ENCODE data around the gene HLA-DRB1.

HLA-DRB1 gene

DNA sequence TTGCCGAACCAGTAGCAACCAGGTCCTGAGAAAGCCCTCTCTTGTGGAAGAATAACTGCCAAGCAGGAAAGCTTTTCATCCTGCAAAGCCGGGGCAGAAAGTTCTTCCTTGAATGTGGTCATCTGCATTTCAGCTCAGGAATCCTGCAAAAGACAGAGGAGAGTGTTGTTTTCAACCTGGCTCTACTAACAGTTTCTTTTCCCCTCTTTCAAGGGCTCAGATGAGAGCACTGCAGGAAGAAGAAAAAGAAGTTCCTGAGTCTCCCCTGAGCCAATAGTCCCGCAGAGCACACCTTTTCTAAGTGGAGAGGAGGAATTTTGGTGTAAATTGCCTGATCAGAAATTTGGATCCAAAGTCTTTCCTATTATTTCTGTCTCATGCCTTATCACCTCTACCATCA, 10.7 kb downstream of the HLA-DRB1 start:
- TF ChIP-seq FOXM1 (IDR thresholded peaks at IDR 0.05; ENCODE audit: borderline replicate concordance, low read depth) (no peak), TCF12 (IDR thresholded peaks at IDR 0.05; ENCODE audit: low read depth) (no peak), TEAD4 (IDR thresholded peaks at IDR 0.05) (no peak), EP300 (IDR thresholded peaks at IDR 0.05; ENCODE audit: borderline replicate concordance) (no peak), USF1 (IDR thresholded peaks at IDR 0.05) (no peak), EGR1 (IDR thresholded peaks at IDR 0.05) (no peak), RAD21 (IDR thresholded peaks at IDR 0.05; ENCODE audit: low read depth) (no peak)

DNA sequence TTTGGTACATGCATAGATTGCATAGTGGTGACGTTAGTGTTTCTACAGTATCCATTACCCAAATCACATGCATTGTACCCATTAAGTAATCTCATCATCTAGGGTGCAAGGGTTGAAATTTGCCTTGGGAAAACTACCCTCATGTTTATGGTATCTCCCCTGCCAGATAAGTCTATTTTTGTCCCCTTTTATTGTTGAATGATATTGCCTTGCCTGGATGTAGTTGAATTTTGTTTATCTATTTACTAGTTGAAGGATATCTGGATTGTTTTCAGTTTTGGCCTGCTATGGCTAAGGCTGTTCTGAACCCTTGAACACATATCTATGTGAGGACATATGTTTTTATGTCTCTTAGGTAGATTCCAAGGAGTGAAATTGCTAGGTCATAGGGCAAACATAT, 13.4 kb downstream of the HLA-DRB1 start:
- TF ChIP-seq YY1 (IDR thresholded peaks at IDR 0.05; ENCODE audit: low read depth) (no peak), TAF1 (IDR thresholded peaks at IDR 0.05; ENCODE audit: low read depth) (no peak)

- no peak for TF ChIP-seq MAX (IDR thresholded peaks at IDR 0.05)
- TF ChIP-seq CREB1 (IDR thresholded peaks at IDR 0.05; ENCODE audit: low read depth): no peak
- no peak for TF ChIP-seq FOXM1 (IDR thresholded peaks at IDR 0.05; ENCODE audit: borderline replicate concordance, low read depth)
- TF ChIP-seq YY1 (IDR thresholded peaks at IDR 0.05; ENCODE audit: low read depth): no peak
- TF ChIP-seq REST (IDR thresholded peaks at IDR 0.05; ENCODE audit: low read depth): no peak
- TF ChIP-seq TCF12 (IDR thresholded peaks at IDR 0.05; ENCODE audit: low read depth): no peak
- no peak for TF ChIP-seq EP300 (IDR thresholded peaks at IDR 0.05; ENCODE audit: borderline replicate concordance)
- no peak for TF ChIP-seq TEAD4 (IDR thresholded peaks at IDR 0.05)
- no peak for TF ChIP-seq TAF1 (IDR thresholded peaks at IDR 0.05; ENCODE audit: low read depth)
- no peak for TF ChIP-seq ZBTB7A (IDR thresholded peaks at IDR 0.05; ENCODE audit: low read depth)
- no peak for TF ChIP-seq NFIC (IDR thresholded peaks at IDR 0.05)
- no peak for TF ChIP-seq CEBPB (IDR thresholded peaks at IDR 0.05)
- TF ChIP-seq USF1 (IDR thresholded peaks at IDR 0.05): no peak
These were observed 19.2 kb downstream of the HLA-DRB1 start for GRCh38 chr6:32570363-32570905.

DNA sequence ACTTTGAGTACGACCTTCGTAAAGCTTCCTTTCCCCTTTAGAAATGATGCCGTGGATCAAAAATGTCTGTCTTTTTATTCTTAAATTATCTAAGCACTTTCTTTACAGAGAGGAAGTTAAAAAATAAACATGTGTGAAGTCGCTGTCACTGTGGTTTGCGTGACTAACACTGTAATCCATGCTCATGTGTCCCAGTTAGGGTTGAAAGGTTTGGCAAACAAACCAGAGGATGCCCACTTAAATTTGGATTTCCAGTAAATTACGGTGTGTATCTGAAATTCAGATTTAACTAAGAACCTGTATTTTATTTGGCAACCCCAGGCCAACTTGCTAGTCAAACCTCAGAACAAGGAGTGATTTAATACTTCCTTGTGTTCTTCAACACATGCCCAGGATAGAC, 21.1 kb downstream of the HLA-DRB1 start:
- no peak for TF ChIP-seq EGR1 (IDR thresholded peaks at IDR 0.05)
- TF ChIP-seq REST (IDR thresholded peaks at IDR 0.05; ENCODE audit: low read depth): no peak
- TF ChIP-seq TEAD4 (IDR thresholded peaks at IDR 0.05): no peak
- no peak for TF ChIP-seq CEBPB (IDR thresholded peaks at IDR 0.05)
- no peak for TF ChIP-seq TAF1 (IDR thresholded peaks at IDR 0.05; ENCODE audit: low read depth)
- no peak for TF ChIP-seq ZBTB7A (IDR thresholded peaks at IDR 0.05; ENCODE audit: low read depth)
- no peak for TF ChIP-seq FOXM1 (IDR thresholded peaks at IDR 0.05; ENCODE audit: borderline replicate concordance, low read depth)
- TF ChIP-seq YY1 (IDR thresholded peaks at IDR 0.05; ENCODE audit: low read depth): no peak

- TF ChIP-seq REST (IDR thresholded peaks at IDR 0.05; ENCODE audit: low read depth) (no peak), EGR1 (IDR thresholded peaks at IDR 0.05) (no peak), EP300 (IDR thresholded peaks at IDR 0.05; ENCODE audit: borderline replicate concordance) (no peak), FOXM1 (IDR thresholded peaks at IDR 0.05; ENCODE audit: borderline replicate concordance, low read depth) (no peak), TEAD4 (IDR thresholded peaks at IDR 0.05) (no peak), CEBPB (IDR thresholded peaks at IDR 0.05) (no peak), NFIC (IDR thresholded peaks at IDR 0.05) (no peak), ZBTB7A (IDR thresholded peaks at IDR 0.05; ENCODE audit: low read depth) (no peak), USF1 (IDR thresholded peaks at IDR 0.05) (no peak), TCF12 (IDR thresholded peaks at IDR 0.05; ENCODE audit: low read depth) (no peak)
These were observed 22.7 kb downstream of the HLA-DRB1 start for GRCh38 chr6:32566957-32567356.

Measured in Ishikawa (cell line).